ENCODE data around the gene HEMK1.

GRCh38 chr3:50532062-50532705, 37.1 kb upstream of the HEMK1 start:
- TF ChIP-seq CTCF (IDR thresholded peaks at IDR 0.05): no peak
- no peak for TF ChIP-seq FOXP1 (CRISPR knock-in tag; IDR thresholded peaks at IDR 0.05; ENCODE audit: borderline replicate concordance)
- TF ChIP-seq USF1 (CRISPR knock-in tag; IDR thresholded peaks at IDR 0.05): no peak
- TF ChIP-seq, protein P1, sequence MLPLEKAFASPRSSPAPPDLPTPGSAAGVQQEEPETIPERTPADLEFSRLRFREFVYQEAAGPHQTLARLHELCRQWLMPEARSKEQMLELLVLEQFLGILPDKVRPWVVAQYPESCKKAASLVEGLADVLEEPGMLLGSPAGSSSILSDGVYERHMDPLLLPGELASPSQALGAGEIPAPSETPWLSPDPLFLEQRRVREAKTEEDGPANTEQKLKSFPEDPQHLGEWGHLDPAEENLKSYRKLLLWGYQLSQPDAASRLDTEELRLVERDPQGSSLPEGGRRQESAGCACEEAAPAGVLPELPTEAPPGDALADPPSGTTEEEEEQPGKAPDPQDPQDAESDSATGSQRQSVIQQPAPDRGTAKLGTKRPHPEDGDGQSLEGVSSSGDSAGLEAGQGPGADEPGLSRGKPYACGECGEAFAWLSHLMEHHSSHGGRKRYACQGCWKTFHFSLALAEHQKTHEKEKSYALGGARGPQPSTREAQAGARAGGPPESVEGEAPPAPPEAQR (CRISPR knock-in tag; IDR thresholded peaks at IDR 0.05): no peak
- TF ChIP-seq ZBTB21 (CRISPR knock-in tag; IDR thresholded peaks at IDR 0.05; ENCODE audit: borderline replicate concordance): no peak
- TF ChIP-seq, protein P2, sequence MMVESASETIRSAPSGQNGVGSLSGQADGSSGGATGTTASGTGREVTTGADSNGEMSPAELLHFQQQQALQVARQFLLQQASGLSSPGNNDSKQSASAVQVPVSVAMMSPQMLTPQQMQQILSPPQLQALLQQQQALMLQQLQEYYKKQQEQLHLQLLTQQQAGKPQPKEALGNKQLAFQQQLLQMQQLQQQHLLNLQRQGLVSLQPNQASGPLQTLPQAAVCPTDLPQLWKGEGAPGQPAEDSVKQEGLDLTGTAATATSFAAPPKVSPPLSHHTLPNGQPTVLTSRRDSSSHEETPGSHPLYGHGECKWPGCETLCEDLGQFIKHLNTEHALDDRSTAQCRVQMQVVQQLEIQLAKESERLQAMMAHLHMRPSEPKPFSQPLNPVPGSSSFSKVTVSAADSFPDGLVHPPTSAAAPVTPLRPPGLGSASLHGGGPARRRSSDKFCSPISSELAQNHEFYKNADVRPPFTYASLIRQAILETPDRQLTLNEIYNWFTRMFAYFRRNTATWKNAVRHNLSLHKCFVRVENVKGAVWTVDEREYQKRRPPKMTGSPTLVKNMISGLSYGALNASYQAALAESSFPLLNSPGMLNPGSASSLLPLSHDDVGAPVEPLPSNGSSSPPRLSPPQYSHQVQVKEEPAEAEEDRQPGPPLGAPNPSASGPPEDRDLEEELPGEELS (CRISPR knock-in tag; IDR thresholded peaks at IDR 0.05): no peak
- TF ChIP-seq ZNF232 (CRISPR knock-in tag; IDR thresholded peaks at IDR 0.05): no peak
